Tibial artery (tissue), 4 donors: ENCODE data around the gene ZNF675.
"Not testable (repeated sequence)": the region's sequence is repeated elsewhere in the genome, so short reads cannot be mapped to it uniquely, and the experiment has no call there.

ENCODE experiments used
- DNase-seq, 2 donors: peaks; one replicate each; pipeline ENCODE4 v3.0.0-alpha.2; 2019
- H3K27ac ChIP-seq, 2 donors: fragments of 200-600 bp; sonication (generic) in 1 of 2; 1 replicate in 1 of 2; 2 replicates in 1 of 2; pipeline ENCODE4 v1.5.1; 2018 to 2019; ENCODE audit warnings: mild to moderate bottlenecking in 1 of 2
- H3K27me3 ChIP-seq, 2 donors: fragments of 200-600 bp; sonication (generic) in 1 of 2; one replicate each; pipeline versions ENCODE4 v1.5.1 to v1.6.0; 2016 to 2019
- H3K36me3 ChIP-seq, 3 donors: fragments of 200-600 bp; sonication (generic) in 2 of 3; one replicate each; pipeline ENCODE4 v1.5.1; 2016 to 2019; ENCODE audit warnings: mild to moderate bottlenecking in 2 of 3
- H3K4me1 ChIP-seq, 4 donors: fragments of 200-600 bp; sonication (generic) in 2 of 4; 1 replicate in 3 of 4; 2 replicates in 1 of 4; pipeline ENCODE4 v1.5.1; 2016 to 2019
- H3K4me3 ChIP-seq, 2 donors: fragments of 200-600 bp; sonication (generic) in 1 of 2; 1 replicate in 1 of 2; 2 replicates in 1 of 2; pipeline ENCODE4 v1.5.1; 2018 to 2019; ENCODE audit warnings: mild to moderate bottlenecking in 2 of 2
- H3K9me3 ChIP-seq, 3 donors: fragments of 200-600 bp; sonication (generic) in 1 of 3; one replicate each; pipeline ENCODE4 v1.5.1; 2016 to 2019
- CTCF ChIP-seq, 2 experiments: fragments of 200-600 bp in 1 of 2; fragments of 450-650 bp in 1 of 2; IDR thresholded peaks; one replicate each; pipeline ENCODE4 v1.5.1; 2017 to 2019; ENCODE audit warnings: antibody characterized with exemption in 2 of 2, mild to moderate bottlenecking in 1 of 2, moderate library complexity in 1 of 2
- intact Hi-C: fragments of 100-400 bp; cut with DNase I; formaldehyde crosslinking; loops from one replicate; pipeline ENCODE4 v1.15.0; 2023; ENCODE audit warnings: low total_unique reads

ZNF675 gene

GRCh38 chr19:23686621-23687423, at the start of gene ZNF675:
Gene ZNF675 (minus strand): TSS chr19:23687212. CDS start chr19:23687033, 179 bp downstream.
- peak; percentile 95 for DNase-seq
- Histone ChIP-seq H3K27ac (peak within 1 kb of the TSS; percentile 77 to 87), H3K27me3 (no peaks in the 10 kb centered on the region), H3K4me3 (peak within 1 kb of the TSS; percentile 84 to 91), H3K4me1 (peaks cover 0 to 14% (median 6%) of the 10 kb centered on the region in 4 donors), H3K9me3 (no peaks in the 10 kb centered on the region), H3K36me3 (peaks cover 0 to 6% (median 0%) of the 10 kb centered on the region in 3 donors)
- TF ChIP-seq CTCF (IDR thresholded peaks at IDR 0.05), result peak in 1 of 2 experiments; percentile 5
- intact Hi-C loops, result no loop called here

- H3K4me1 ChIP-seq, H3K27me3 ChIP-seq, H3K27ac ChIP-seq, DNase-seq, H3K36me3 ChIP-seq, H3K9me3 ChIP-seq, intact Hi-C loops, H3K4me3 ChIP-seq: not testable (repeated sequence)
These were observed 43.9 kb upstream of the ZNF675 start for GRCh38 chr19:23730729-23731465.

- DNase-seq, H3K9me3 ChIP-seq, H3K4me1 ChIP-seq, H3K27me3 ChIP-seq, H3K27ac ChIP-seq, H3K36me3 ChIP-seq, intact Hi-C loops, H3K4me3 ChIP-seq: not testable (repeated sequence)
These were observed 37.1 kb upstream of the ZNF675 start for GRCh38 chr19:23724161-23724560.

GRCh38 chr19:23718802-23719201, 31.8 kb upstream of the ZNF675 start:
- Histone ChIP-seq H3K27me3 (no peaks in the 10 kb centered on the region), H3K4me1 (no peaks in the 10 kb centered on the region), H3K9me3 (no peaks in the 10 kb centered on the region), H3K36me3 (no peaks in the 10 kb centered on the region), H3K4me3 (no peak overlapping the region), H3K27ac (no peak overlapping the region)
- no peak for DNase-seq
- no peak for TF ChIP-seq CTCF (IDR thresholded peaks at IDR 0.05)
- intact Hi-C loops, result no loop called here

GRCh38 chr19:23716792-23717191, 29.8 kb upstream of the ZNF675 start:
- H3K9me3 ChIP-seq, result no peaks in the 10 kb centered on the region
- no peak overlapping the region for H3K4me3 ChIP-seq
- TF ChIP-seq CTCF (IDR thresholded peaks at IDR 0.05), result no peak
- H3K27me3 ChIP-seq, result no peaks in the 10 kb centered on the region
- H3K4me1 ChIP-seq, result no peaks in the 10 kb centered on the region
- intact Hi-C loops, result no loop called here
- no peaks in the 10 kb centered on the region for H3K36me3 ChIP-seq
- H3K27ac ChIP-seq, result no peak overlapping the region
- DNase-seq, result no peak

- Histone ChIP-seq H3K27me3 (no peaks in the 10 kb centered on the region), H3K36me3 (no peaks in the 10 kb centered on the region), H3K4me1 (no peaks in the 10 kb centered on the region), H3K4me3 (no peak overlapping the region), H3K9me3 (no peaks in the 10 kb centered on the region), H3K27ac (no peak overlapping the region)
- no peak for DNase-seq
- intact Hi-C loops, result no loop called here
- no peak for TF ChIP-seq CTCF (IDR thresholded peaks at IDR 0.05)
These were observed 22.3 kb upstream of the ZNF675 start for GRCh38 chr19:23709347-23709746.
